ENCODE results near the gene MUC21.

GRCh38 chr6:31011153-31011552 is 27.6 kb downstream of the MUC21 start:
- TF ChIP-seq CTCF (IDR thresholded peaks at IDR 0.05) (no peak), ZFX (IDR thresholded peaks at IDR 0.05; ENCODE audit: borderline replicate concordance) (no peak)
